GM19328 (cell line): Measurements from ENCODE around the gene COL23A1.

Experiments used
- ATAC-seq: cut with Tn5 transposase; IDR thresholded peaks from one replicate; pipeline ENCODE4 v1.9.1; 2021; ENCODE audit warnings: mild to moderate bottlenecking, moderate library complexity; ENCODE audit not compliant: unreplicated experiment

Gene COL23A1

DNA sequence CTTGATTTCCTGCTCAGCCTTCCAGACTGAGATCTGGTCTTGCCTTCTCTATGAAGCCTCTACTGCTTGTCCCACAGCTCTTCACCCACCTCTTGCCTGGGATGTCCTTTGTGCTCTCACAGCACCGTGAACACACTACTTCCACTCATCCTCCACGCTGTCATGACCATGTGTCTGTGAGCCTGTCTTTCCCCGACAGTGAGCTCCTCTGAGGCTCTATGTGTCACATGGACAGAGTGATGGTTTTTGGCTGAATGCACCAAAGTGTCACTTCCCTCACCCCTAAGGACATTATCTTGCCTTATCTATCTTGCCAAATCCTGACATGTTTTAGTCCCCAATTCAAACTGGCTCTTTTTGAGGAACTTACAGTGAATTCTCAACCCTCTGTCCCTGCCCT, 368.9 kb downstream of the COL23A1 start:
- no peak for ATAC-seq

GRCh38 chr5:178218827-178219226, 371.4 kb downstream of the COL23A1 start:
- ATAC-seq = no peak

DNA sequence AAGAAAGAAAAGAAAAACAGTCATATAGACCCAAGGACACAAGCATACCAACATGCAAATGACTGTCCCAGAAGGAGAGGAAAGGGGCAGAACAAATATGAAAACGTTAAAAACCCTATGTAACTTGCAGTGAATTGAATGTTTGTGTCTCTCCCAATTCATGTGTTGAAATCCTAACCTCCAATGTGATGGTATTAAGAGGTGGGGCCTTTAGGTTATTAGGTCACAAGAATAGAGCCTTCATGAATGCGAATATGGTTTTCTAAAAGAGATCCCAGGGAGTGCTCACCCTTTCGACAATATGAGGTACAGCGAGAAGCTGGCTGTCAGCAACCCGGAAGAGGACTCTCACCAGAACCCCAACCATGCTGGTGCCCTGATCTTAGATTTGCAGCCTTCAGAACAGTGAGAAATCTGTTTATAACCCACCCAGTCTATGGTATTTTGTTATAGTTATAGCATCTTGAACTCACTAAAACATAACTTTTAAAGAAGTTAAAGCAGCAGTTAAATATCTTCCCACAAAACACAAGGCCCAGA, 371.9 kb downstream of the COL23A1 start:
- ATAC-seq = no peak

DNA sequence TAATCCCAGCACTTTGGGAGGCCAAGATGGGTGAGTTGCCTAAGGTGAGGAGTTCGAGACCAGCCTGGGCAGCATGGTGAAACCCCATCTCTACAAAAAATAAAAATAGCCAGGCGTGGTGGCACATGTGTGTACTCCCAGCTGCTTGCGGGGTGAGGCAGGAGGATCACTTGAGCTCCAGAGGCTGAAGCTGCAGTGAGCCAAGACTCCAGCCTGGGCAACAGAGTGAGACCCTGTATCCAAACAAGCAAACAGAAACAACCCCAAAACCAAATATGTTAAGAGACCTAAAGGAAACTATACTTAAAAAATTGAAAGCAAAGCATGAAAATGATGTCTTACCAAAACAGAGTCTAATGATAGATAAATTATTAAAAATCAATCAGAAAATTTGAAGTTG, 373.4 kb downstream of the COL23A1 start:
- no peak for ATAC-seq

DNA sequence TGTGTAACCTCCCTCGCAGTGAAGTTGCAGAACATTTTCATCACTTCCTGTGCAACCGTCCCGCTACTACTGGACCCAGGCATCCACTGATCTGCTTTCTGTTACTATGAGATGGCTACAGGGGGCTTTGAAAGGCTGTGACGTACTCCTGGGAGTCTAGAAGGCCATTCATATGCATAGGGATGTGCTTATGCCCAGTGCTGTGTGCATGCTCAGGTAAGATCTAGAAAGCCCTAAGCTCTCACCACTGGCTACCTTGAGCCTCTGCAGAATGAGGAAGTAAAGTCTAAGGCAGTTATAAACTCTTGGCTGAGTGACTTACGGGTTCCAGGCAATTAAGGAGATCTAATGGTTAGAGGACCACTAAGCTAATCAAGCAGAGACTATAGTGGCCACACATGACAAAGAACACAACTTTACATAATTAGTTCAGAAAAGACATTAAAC, 374.1 kb downstream of the COL23A1 start:
- no peak for ATAC-seq

- ATAC-seq = no peak
These were observed 374.8 kb downstream of the COL23A1 start for GRCh38 chr5:178215280-178216002.

- no peak for ATAC-seq
These were observed 375.9 kb downstream of the COL23A1 start for GRCh38 chr5:178214160-178214803.

DNA sequence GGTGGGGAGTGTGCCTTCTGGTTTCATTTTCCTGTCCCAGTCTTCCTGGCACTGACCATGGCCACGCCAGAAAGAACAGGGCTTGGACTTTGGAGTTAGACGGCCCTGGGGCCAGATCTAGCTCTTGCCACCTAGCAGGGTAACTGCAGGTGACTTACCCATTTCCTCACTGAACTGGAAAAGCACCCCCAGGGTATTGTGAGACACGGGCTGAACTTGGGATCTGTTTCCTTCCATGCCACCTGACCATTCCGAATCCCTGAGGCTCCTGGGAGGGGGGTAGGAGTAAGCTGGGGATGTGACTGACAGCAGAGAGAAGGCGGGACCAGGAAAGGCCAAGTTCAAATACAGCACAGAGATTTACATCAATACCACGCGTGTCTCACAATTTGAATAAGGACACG, 376.4 kb downstream of the COL23A1 start:
- ATAC-seq = no peak

- no peak for ATAC-seq
These were observed 377.2 kb downstream of the COL23A1 start for GRCh38 chr5:178213003-178213461.

GRCh38 chr5:178212241-178213002, 377.8 kb downstream of the COL23A1 start:
- no peak for ATAC-seq

- ATAC-seq = no peak
These were observed 378.8 kb downstream of the COL23A1 start for GRCh38 chr5:178211095-178212048.

DNA sequence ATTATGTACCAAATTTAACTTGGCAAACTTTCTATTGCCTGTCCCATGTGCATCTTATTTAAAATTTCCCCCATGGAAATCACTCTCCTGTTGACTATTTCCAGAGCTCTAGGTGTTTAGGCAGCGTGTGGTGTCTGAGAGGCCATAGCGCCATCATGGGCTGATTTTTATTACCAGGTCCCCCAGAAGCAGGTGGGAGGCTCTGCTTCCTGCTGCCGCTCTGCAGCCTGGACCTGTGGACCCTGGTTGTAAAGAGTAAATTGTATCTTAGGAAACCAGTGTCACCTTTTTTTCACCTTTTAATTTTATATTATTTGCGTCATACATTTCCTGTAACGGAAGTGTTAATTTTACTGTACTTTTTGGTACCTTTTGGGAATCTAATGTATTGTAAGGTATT, 379.5 kb downstream of the COL23A1 start:
- no peak for ATAC-seq

- ATAC-seq = no peak
These were observed 380.1 kb downstream of the COL23A1 start for GRCh38 chr5:178210073-178210535.

GRCh38 chr5:178209334-178210072, 380.7 kb downstream of the COL23A1 start:
- ATAC-seq = no peak

DNA sequence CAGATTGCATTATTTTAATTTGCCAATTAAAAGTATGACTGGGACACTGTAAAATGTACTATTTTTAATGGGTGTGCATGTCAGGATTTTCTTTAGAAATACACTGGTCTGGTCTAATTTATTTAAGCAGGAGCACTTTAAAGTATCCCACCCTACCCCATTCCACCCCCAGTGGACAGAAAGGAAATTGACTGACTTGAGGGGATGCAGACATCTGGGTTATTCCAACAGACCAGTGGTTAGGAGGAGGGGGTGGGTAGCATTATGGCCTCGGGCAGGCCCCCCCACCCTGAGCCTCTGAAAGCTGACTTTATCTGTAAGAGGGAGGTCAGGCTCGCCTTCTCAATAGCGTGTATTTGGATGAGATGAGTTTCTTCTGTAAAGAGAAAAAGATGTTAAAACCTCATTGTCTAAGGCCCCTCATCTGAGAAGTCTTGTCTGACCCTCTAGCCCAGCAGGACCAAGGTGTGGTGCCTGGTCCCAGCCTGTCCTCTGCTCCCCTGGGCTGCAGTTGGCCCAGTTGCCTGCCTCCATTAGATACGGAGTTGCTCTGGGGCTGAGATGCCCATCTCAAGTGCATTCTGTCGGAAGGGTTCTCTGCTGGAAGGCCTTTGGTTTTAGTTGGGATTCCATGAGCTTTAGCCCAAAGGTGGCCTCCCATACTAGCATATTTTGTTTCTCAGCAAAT, 381.5 kb downstream of the COL23A1 start:
- no peak for ATAC-seq

- no peak for ATAC-seq
These were observed 382.3 kb downstream of the COL23A1 start for GRCh38 chr5:178207917-178208280.

GRCh38 chr5:178207183-178207916, 382.8 kb downstream of the COL23A1 start:
- ATAC-seq = no peak
